Upper lobe of right lung (tissue), 1 donor: ENCODE measurements around the gene CHCHD6. TPM values are rescaled to one million over a fixed set of nuclear protein-coding genes. Genes with fewer than 3 reads are reported as not detected.
A peak's percentile ranks its signal among the peaks of the same experiment; 100 is the strongest.

Source experiments
- ATAC-seq: fragments of 200-7000 bp; cut with Tn5 transposase; one replicate; pipeline ENCODE4 v1.9.1; 2020; ENCODE audit warnings: mild to moderate bottlenecking, moderate library complexity
- DNase-seq: peaks from one replicate; pipeline ENCODE4 v3.0.0-alpha.2; 2020
- H3K27ac ChIP-seq: fragments of 200-600 bp; one replicate; pipeline ENCODE4 v1.8.0; 2022
- H3K27me3 ChIP-seq: fragments of 200-600 bp; one replicate; pipeline ENCODE4 v1.8.0; 2022; ENCODE audit warnings: mild to moderate bottlenecking
- H3K36me3 ChIP-seq: fragments of 200-600 bp; one replicate; pipeline ENCODE4 v1.8.0; 2022
- H3K4me1 ChIP-seq: fragments of 200-600 bp; one replicate; pipeline ENCODE4 v1.8.0; 2022
- H3K4me3 ChIP-seq: fragments of 200-600 bp; one replicate; pipeline ENCODE4 v1.8.0; 2022; ENCODE audit warnings: mild to moderate bottlenecking
- H3K9me3 ChIP-seq: fragments of 200-600 bp; one replicate; pipeline ENCODE4 v1.8.0; 2022
- CTCF ChIP-seq: fragments of 200-600 bp; IDR thresholded peaks from one replicate; pipeline ENCODE4 v1.8.0; 2022; ENCODE audit warnings: antibody characterized with exemption
- intact Hi-C: fragments of 100-400 bp; cut with DNase I; formaldehyde crosslinking; loops from one replicate; pipeline ENCODE4 v1.11.0; 2022
- total RNA-seq: library from RNA; stranded (reverse); fragmentation: NEBNext Ultra II Directional; extraction: Animal tissue kit (Norgen Biotek cat#: 25700); gene quantifications from one replicate; pipeline ENCODE4 v1.2.1, GENCODE V29; 2021
- donor health status: DM: no; HTN: yes; CAD: no; lungs with severe emphysema.

Gene CHCHD6
- total RNA-seq, 1 donor from 2014 or later: 17.1 TPM

- no peaks in the 10 kb centered on the region for H3K36me3 ChIP-seq
- intact Hi-C loops: no loop called here
- no peak for TF ChIP-seq CTCF
- H3K27ac ChIP-seq: no peak overlapping the region
- DNase-seq (no peak), ATAC-seq (no peak)
- no peaks in the 10 kb centered on the region for H3K27me3 ChIP-seq
- no peaks in the 10 kb centered on the region for H3K9me3 ChIP-seq
- H3K4me3 ChIP-seq: no peak overlapping the region
- H3K4me1 ChIP-seq: no peaks in the 10 kb centered on the region
Measured at GRCh38 chr3:126873416-126873815, 169.4 kb downstream of the CHCHD6 start.

DNA sequence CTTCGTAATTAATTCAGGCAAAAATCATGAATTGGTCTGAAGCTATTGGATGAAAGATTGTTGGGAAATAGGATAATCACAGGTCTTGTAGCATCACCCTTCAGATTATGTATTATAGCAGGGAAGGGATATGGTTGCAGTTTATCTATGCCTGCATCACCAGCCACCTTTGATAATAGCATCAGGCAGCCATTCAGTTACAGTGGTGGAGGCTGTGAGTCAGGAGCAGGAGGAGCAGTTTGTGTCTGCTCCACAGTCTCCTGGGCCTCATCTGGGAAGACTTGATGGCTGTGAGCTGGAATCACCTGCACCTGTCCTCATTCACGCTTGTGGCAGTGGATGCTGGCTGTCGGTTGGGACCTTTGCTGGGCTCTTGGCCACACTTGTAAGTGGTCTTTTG is 174.6 kb downstream of the CHCHD6 start:
- H3K27ac ChIP-seq: no peak overlapping the region
- no peak for ATAC-seq
- DNase-seq: no peak

DNA sequence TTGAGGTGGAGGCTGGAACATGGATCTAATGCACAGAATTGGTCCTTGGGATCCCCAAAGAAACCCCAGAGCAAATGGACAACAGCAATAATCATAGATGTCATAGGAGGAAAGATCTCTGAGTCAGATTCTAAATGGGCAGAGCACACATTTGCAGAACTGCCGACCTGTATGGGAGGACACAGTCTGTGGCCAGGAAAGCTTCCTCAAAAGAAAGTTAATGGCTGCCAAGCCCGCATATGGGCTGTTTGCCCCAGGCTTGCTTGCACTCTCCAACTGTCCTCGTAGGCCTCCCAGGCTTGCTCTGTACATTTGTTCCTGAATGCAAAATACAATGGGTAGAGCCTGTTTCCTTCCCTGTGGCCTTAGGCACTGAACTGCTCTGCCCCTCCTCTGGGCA is 176.9 kb downstream of the CHCHD6 start:
- H3K36me3 ChIP-seq: no peaks in the 10 kb centered on the region
- ATAC-seq (peak; percentile 28), DNase-seq (no peak)
- H3K4me3 ChIP-seq: no peak overlapping the region
- H3K27ac ChIP-seq: no peak overlapping the region
- intact Hi-C loops: no loop called here
- no peaks in the 10 kb centered on the region for H3K9me3 ChIP-seq
- no peaks in the 10 kb centered on the region for H3K4me1 ChIP-seq
- H3K27me3 ChIP-seq: no peaks in the 10 kb centered on the region
- TF ChIP-seq CTCF: no peak

More for the DNA sequence above, 174.6 kb downstream of the CHCHD6 start:
- intact Hi-C loops: no loop called here
- no peaks in the 10 kb centered on the region for H3K27me3 ChIP-seq
- no peaks in the 10 kb centered on the region for H3K9me3 ChIP-seq
- H3K4me1 ChIP-seq: no peaks in the 10 kb centered on the region
- H3K4me3 ChIP-seq: no peak overlapping the region
- TF ChIP-seq CTCF: no peak
- no peaks in the 10 kb centered on the region for H3K36me3 ChIP-seq

GRCh38 chr3:126881861-126882260 is 177.8 kb downstream of the CHCHD6 start:
- TF ChIP-seq CTCF: no peak
- DNase-seq: no peak
- Histone ChIP-seq H3K4me3 (no peak overlapping the region), H3K4me1 (no peaks in the 10 kb centered on the region), H3K27ac (no peak overlapping the region), H3K27me3 (no peaks in the 10 kb centered on the region), H3K9me3 (no peaks in the 10 kb centered on the region), H3K36me3 (no peaks in the 10 kb centered on the region)
- ATAC-seq: no peak
- intact Hi-C loops: no loop called here

DNA sequence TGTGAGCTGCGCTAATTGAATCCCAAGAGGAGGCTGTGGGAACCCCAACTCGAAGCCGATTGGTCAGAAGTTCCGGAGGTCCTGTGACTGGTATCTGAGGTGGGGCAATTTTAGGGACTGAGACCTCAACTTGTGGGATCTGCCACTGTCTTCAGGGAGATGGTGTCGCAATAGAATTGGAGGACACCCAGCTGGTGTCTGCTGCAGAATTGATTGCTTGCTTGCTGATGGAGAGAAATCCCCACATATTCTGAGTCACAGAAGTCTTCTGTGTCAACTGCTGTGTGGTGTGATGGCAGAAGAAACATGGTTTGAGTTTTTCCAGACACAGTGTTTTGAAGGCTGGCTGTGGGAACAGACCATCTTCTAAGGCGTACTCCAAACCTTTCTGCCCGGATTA is 179.2 kb downstream of the CHCHD6 start:
- intact Hi-C loops: no loop called here
- ATAC-seq (no peak), DNase-seq (no peak)
- Histone ChIP-seq H3K4me1 (peaks cover 4% of the 10 kb centered on the region), H3K27ac (no peak overlapping the region), H3K36me3 (no peaks in the 10 kb centered on the region), H3K27me3 (no peaks in the 10 kb centered on the region), H3K9me3 (no peaks in the 10 kb centered on the region), H3K4me3 (no peak overlapping the region)
- TF ChIP-seq CTCF: no peak

DNA sequence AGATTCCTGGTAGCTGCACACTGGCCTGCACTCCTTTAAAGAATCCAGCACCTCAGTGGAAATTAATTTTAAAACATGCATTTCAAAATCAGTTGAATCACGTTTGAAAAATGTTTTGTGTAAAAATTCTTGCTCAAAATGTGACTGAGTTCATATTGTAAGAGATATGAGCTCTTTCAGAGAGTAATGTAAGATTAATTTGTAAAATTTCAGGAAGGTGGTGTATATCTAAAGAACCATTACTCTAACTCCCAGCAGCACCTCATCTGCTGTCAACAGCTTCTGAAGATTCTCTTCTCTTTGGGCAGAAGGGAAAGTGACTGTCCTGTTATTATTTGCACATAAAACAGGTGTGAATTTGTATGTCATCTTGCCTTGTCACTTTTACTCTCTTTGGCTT is 181.4 kb downstream of the CHCHD6 start:
- intact Hi-C loops: no loop called here
- Histone ChIP-seq H3K4me1 (peaks cover 4% of the 10 kb centered on the region), H3K27ac (no peak overlapping the region), H3K9me3 (no peaks in the 10 kb centered on the region), H3K36me3 (no peaks in the 10 kb centered on the region), H3K27me3 (no peaks in the 10 kb centered on the region), H3K4me3 (no peak overlapping the region)
- no peak for DNase-seq
- TF ChIP-seq CTCF: no peak
- no peak for ATAC-seq
